HepG2 (cell line): ENCODE measurements around the gene NKAIN4. TPM values are rescaled to one million over a fixed set of nuclear protein-coding genes. Genes with fewer than 3 reads are reported as not detected.

Experiments used
- CSRNP1 ChIP-seq: sonication (generic); formaldehyde crosslinking; IDR thresholded peaks from 2 replicates; pipeline ENCODE4 v1.8.1; 2023; ENCODE audit warnings: mild to moderate bottlenecking, missing genetic modification reagents
- ESRRA ChIP-seq: sonication (generic); formaldehyde crosslinking; IDR thresholded peaks from 2 replicates; pipeline ENCODE4 v1.5.1; 2020; ENCODE audit warnings: mild to moderate bottlenecking, low read depth, missing genetic modification reagents
- ETV6 ChIP-seq: sonication (generic); formaldehyde crosslinking; conservative IDR thresholded peaks from 2 replicates; pipeline ENCODE4 v1.4.0; 2020; ENCODE audit warnings: missing genetic modification reagents
- GFI1 ChIP-seq: sonication (generic); formaldehyde crosslinking; IDR thresholded peaks from 2 replicates; pipeline ENCODE4 v1.5.0; 2020; ENCODE audit warnings: missing genetic modification reagents, mild to moderate bottlenecking, borderline replicate concordance
- HDAC6 ChIP-seq: fragments of 200-600 bp; sonication (generic); IDR thresholded peaks from 2 replicates; pipeline ENCODE4 v1.7.0; 2017; ENCODE audit warnings: mild to moderate bottlenecking, antibody characterized with exemption, low read length, low read depth
- MLLT10 ChIP-seq: sonication (generic); formaldehyde crosslinking; IDR thresholded peaks from 2 replicates; pipeline ENCODE4 v1.4.0; 2020; ENCODE audit warnings: missing genetic modification reagents
- SNAPC4 ChIP-seq: sonication (generic); formaldehyde crosslinking; IDR thresholded peaks from 2 replicates; pipeline ENCODE4 v1.4.0; 2020; ENCODE audit warnings: mild to moderate bottlenecking, missing genetic modification reagents
- SRY ChIP-seq: sonication (generic); formaldehyde crosslinking; IDR thresholded peaks from 2 replicates; pipeline ENCODE4 v1.8.0; 2022; ENCODE audit warnings: mild to moderate bottlenecking, missing genetic modification reagents
- TFDP2 ChIP-seq: sonication (generic); formaldehyde crosslinking; IDR thresholded peaks from 2 replicates; pipeline ENCODE4 v1.4.0; 2020; ENCODE audit warnings: missing genetic modification reagents
- ZFAT ChIP-seq: sonication (generic); formaldehyde crosslinking; conservative IDR thresholded peaks from 2 replicates; pipeline ENCODE4 v1.8.1; 2023; ENCODE audit warnings: missing genetic modification reagents, inconsistent platforms
- ZNF350 ChIP-seq: sonication (generic); formaldehyde crosslinking; IDR thresholded peaks from 2 replicates; pipeline ENCODE4 v1.4.0; 2020; ENCODE audit warnings: mild to moderate bottlenecking, low read depth, missing genetic modification reagents, borderline replicate concordance
- ZNF496 ChIP-seq: sonication (generic); formaldehyde crosslinking; IDR thresholded peaks from 2 replicates; pipeline ENCODE4 v1.8.1; 2023; ENCODE audit warnings: mild to moderate bottlenecking, moderate library complexity, missing genetic modification reagents; ENCODE audit not compliant: insufficient replicate concordance
- ZNF552 ChIP-seq: sonication (generic); formaldehyde crosslinking; IDR thresholded peaks from 2 replicates; pipeline ENCODE4 v1.9.0; 2022; ENCODE audit warnings: missing genetic modification reagents, mild to moderate bottlenecking, borderline replicate concordance
- ZNF572 ChIP-seq: sonication (generic); formaldehyde crosslinking; IDR thresholded peaks from 2 replicates; pipeline ENCODE4 v1.5.1; 2020; ENCODE audit warnings: mild to moderate bottlenecking, missing genetic modification reagents
- polyA plus RNA-seq, 8 experiments: library from polyadenylated mRNA; depleted of rRNA in 3 of 8; stranded (reverse) in 7 of 8; unstranded in 1 of 8; fragments of >200 nt; fragmentation: Illumina TruSeq in 4 of 8; extraction: Trizol in 4 of 8; gene quantifications; 2 replicates each; pipeline versions ENCODE4 v1.2.1 to v1.2.3, GENCODE V29; 2011 to 2016; ENCODE audit warnings: low read depth in 4 of 8, missing spikeins in 1 of 8, mixed read lengths in 1 of 8; ENCODE audit not compliant: insufficient read depth in 1 of 8
- total RNA-seq, 5 experiments: library from RNA; depleted of rRNA; stranded (reverse); fragments of >200 nt; fragmentation: Illumina TruSeq; extraction: Trizol; gene quantifications; 2 replicates each; pipeline ENCODE4 v1.2.3, GENCODE V29; 2016; ENCODE audit warnings: low read depth in 1 of 5
- TF ChIP-seq, protein P1 (sequence below): sonication (generic); formaldehyde crosslinking; IDR thresholded peaks from 2 replicates; pipeline ENCODE4 v1.4.0; 2020; ENCODE audit warnings: mild to moderate bottlenecking, missing genetic modification reagents

NKAIN4 gene
- total and polyA plus RNA-seq, 2 of the 13 experiments (the other 11 are each of a cell fraction or from before 2014, with no cell fraction given) = not detected

DNA sequence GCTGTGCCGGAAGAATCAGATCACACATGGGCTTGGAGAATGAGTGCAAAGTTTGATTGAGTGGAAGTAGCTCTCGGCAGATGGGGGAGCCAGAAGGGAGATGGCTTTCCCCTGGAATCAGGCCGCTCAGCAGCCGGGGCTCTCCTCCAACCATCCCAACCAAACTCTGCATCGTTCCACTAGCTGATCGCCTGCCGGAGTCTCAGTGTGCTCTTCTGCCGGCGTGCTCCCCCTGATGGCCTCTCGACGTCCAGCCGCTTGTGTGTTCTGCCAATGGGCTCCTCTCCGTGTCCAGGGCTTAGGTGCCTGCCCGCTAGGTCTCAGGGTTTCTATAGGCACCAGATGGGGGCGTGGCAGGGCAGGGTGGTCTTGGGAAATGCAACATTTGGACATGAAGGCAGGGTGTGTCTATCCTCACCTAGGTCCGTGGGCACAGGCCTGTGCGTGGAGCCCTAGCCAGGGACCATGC, 23.4 kb downstream of the NKAIN4 start (continued):
- TF ChIP-seq TFDP2 (CRISPR knock-in tag) (no peak), ZFAT (CRISPR knock-in tag) (no peak), SNAPC4 (CRISPR knock-in tag) (no peak), ZNF552 (CRISPR knock-in tag) (no peak), HDAC6 (no peak), ZNF572 (CRISPR knock-in tag) (peak; percentile 77; the same call in 1 of the 2 replicates), ETV6 (CRISPR knock-in tag) (no peak), MLLT10 (no peak), ZNF496 (CRISPR knock-in tag) (no peak), ESRRA (CRISPR knock-in tag) (no peak), GFI1 (CRISPR knock-in tag) (no peak), SRY (CRISPR knock-in tag) (no peak), ZNF350 (CRISPR knock-in tag) (peak; percentile 71; the same call in 1 of the 2 replicates), CSRNP1 (CRISPR knock-in tag) (no peak)
- TF ChIP-seq, protein P1, sequence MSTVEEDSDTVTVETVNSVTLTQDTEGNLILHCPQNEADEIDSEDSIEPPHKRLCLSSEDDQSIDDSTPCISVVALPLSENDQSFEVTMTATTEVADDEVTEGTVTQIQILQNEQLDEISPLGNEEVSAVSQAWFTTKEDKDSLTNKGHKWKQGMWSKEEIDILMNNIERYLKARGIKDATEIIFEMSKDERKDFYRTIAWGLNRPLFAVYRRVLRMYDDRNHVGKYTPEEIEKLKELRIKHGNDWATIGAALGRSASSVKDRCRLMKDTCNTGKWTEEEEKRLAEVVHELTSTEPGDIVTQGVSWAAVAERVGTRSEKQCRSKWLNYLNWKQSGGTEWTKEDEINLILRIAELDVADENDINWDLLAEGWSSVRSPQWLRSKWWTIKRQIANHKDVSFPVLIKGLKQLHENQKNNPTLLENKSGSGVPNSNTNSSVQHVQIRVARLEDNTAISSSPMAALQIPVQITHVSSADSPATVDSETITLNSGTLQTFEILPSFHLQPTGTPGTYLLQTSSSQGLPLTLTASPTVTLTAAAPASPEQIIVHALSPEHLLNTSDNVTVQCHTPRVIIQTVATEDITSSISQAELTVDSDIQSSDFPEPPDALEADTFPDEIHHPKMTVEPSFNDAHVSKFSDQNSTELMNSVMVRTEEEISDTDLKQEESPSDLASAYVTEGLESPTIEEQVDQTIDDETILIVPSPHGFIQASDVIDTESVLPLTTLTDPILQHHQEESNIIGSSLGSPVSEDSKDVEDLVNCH (CRISPR knock-in tag) = no peak
